HepG2 (cell line): ENCODE results near the gene EHD1. TPM values are rescaled to one million over a fixed set of nuclear protein-coding genes. Genes with fewer than 3 reads are reported as not detected.

Experiments
- ARID5B ChIP-seq: IDR thresholded peaks from 2 replicates; pipeline ENCODE4 v1.4.0; 2020; ENCODE audit warnings: mild to moderate bottlenecking, missing genetic modification reagents
- ASH2L ChIP-seq: fragments of 300-600, 200-600 bp; sonication (generic); IDR thresholded peaks from 2 replicates; pipeline ENCODE4 v1.7.0; 2017; ENCODE audit warnings: low read depth, mild to moderate bottlenecking, moderate library complexity, mixed read lengths, low read length; ENCODE audit not compliant: insufficient read length
- HCFC1 ChIP-seq: fragments of 150-350 bp; IDR thresholded peaks from 2 replicates; pipeline ENCODE4 v1.6.1; 2014; ENCODE audit warnings: low read depth, low read length
- HDAC1 ChIP-seq: sonication (generic); formaldehyde crosslinking; IDR thresholded peaks from 2 replicates; pipeline ENCODE4 v1.5.1; 2020; ENCODE audit warnings: mild to moderate bottlenecking, missing genetic modification reagents
- HNF1A ChIP-seq, 2 experiments: sonication (generic) in 1 of 2; formaldehyde crosslinking in 1 of 2; IDR thresholded peaks; 2 replicates each; pipeline versions ENCODE4 v1.4.0 to v1.6.1; 2016 to 2020; ENCODE audit warnings: borderline replicate concordance in 1 of 2, low read depth in 1 of 2, mild to moderate bottlenecking in 1 of 2, missing genetic modification reagents in 1 of 2
- KLF11 ChIP-seq: IDR thresholded peaks from 2 replicates; pipeline ENCODE4 v1.6.1; 2016; ENCODE audit warnings: missing compliant biosample characterization
- MTA3 ChIP-seq: sonication (generic); formaldehyde crosslinking; IDR thresholded peaks from 2 replicates; pipeline ENCODE4 v1.4.0; 2020; ENCODE audit warnings: missing genetic modification reagents
- MXI1 ChIP-seq: IDR thresholded peaks from 3 replicates; pipeline ENCODE4 v1.6.1; 2012; ENCODE audit warnings: low read depth, low read length, inconsistent platforms, borderline replicate concordance
- NAIF1 ChIP-seq: sonication (generic); formaldehyde crosslinking; IDR thresholded peaks from 2 replicates; pipeline ENCODE4 v1.5.0; 2020; ENCODE audit warnings: mild to moderate bottlenecking, missing genetic modification reagents, borderline replicate concordance
- PITX1 ChIP-seq: sonication (generic); formaldehyde crosslinking; IDR thresholded peaks from 2 replicates; pipeline ENCODE4 v1.5.1; 2020; ENCODE audit warnings: mild to moderate bottlenecking, missing genetic modification reagents
- ZFY ChIP-seq: sonication (generic); formaldehyde crosslinking; IDR thresholded peaks from 2 replicates; pipeline ENCODE4 v1.4.0; 2020; ENCODE audit warnings: missing genetic modification reagents
- ZIK1 ChIP-seq: sonication (generic); formaldehyde crosslinking; IDR thresholded peaks from 2 replicates; pipeline ENCODE4 v1.5.0; 2020; ENCODE audit warnings: mild to moderate bottlenecking, low read depth, missing genetic modification reagents, borderline replicate concordance
- ZNF343 ChIP-seq: sonication (generic); formaldehyde crosslinking; IDR thresholded peaks from 2 replicates; pipeline ENCODE4 v1.4.0; 2020; ENCODE audit warnings: mild to moderate bottlenecking, missing genetic modification reagents
- ZNF430 ChIP-seq: sonication (generic); formaldehyde crosslinking; IDR thresholded peaks from 2 replicates; pipeline ENCODE4 v1.9.0; 2021; ENCODE audit warnings: mild to moderate bottlenecking, missing genetic modification reagents
- ZNF574 ChIP-seq: sonication (generic); formaldehyde crosslinking; IDR thresholded peaks from 2 replicates; pipeline ENCODE4 v1.4.0; 2020; ENCODE audit warnings: missing genetic modification reagents
- polyA plus RNA-seq, 8 experiments: library from polyadenylated mRNA; depleted of rRNA in 3 of 8; stranded (reverse) in 7 of 8; unstranded in 1 of 8; fragments of >200 nt; fragmentation: Illumina TruSeq in 4 of 8; extraction: Trizol in 4 of 8; gene quantifications; 2 replicates each; pipeline versions ENCODE4 v1.2.1 to v1.2.3, GENCODE V29; 2011 to 2016; ENCODE audit warnings: low read depth in 4 of 8, missing spikeins in 1 of 8, mixed read lengths in 1 of 8; ENCODE audit not compliant: insufficient read depth in 1 of 8
- total RNA-seq, 5 experiments: library from RNA; depleted of rRNA; stranded (reverse); fragments of >200 nt; fragmentation: Illumina TruSeq; extraction: Trizol; gene quantifications; 2 replicates each; pipeline ENCODE4 v1.2.3, GENCODE V29; 2016; ENCODE audit warnings: low read depth in 1 of 5
- TF ChIP-seq, protein P1 (sequence below): sonication (generic); formaldehyde crosslinking; IDR thresholded peaks from 2 replicates; pipeline ENCODE4 v1.4.0; 2020; ENCODE audit warnings: missing genetic modification reagents

Gene EHD1
- total and polyA plus RNA-seq, 2 of the 13 experiments (the other 11 are each of a cell fraction or from before 2014, with no cell fraction given): 23.6 to 26.6 TPM

GRCh38 chr11:64872790-64873488 is 5.5 kb downstream of the EHD1 start (continued):
- no peak for TF ChIP-seq ZIK1 (CRISPR knock-in tag)
- 0 out of 2 replicates have a peak, but pooled peaks have one; percentile 35 for TF ChIP-seq ZNF430
- TF ChIP-seq MXI1: peak; percentile 29; the same call in 1 of the 3 replicates
- peak; percentile 34 for TF ChIP-seq ASH2L
- TF ChIP-seq HCFC1: no peak
- no peak; the same call in 1 of the 2 replicates for TF ChIP-seq HDAC1 (CRISPR knock-in tag)
- no peak for TF ChIP-seq ZNF343
- peak; percentile 22; the same call in 1 of the 2 replicates for TF ChIP-seq PITX1 (CRISPR knock-in tag)
- TF ChIP-seq, protein P1, sequence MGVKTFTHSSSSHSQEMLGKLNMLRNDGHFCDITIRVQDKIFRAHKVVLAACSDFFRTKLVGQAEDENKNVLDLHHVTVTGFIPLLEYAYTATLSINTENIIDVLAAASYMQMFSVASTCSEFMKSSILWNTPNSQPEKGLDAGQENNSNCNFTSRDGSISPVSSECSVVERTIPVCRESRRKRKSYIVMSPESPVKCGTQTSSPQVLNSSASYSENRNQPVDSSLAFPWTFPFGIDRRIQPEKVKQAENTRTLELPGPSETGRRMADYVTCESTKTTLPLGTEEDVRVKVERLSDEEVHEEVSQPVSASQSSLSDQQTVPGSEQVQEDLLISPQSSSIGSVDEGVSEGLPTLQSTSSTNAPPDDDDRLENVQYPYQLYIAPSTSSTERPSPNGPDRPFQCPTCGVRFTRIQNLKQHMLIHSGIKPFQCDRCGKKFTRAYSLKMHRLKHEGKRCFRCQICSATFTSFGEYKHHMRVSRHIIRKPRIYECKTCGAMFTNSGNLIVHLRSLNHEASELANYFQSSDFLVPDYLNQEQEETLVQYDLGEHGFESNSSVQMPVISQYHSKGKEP (CRISPR knock-in tag): no peak
- no peak for TF ChIP-seq MTA3
- peak; percentile 84 for TF ChIP-seq HNF1A (IDR thresholded peaks at IDR 0.05; ENCODE audit: low read depth)
- TF ChIP-seq HNF1A (CRISPR knock-in tag; IDR thresholded peaks at IDR 0.05; ENCODE audit: borderline replicate concordance): peak; percentile 72; the same call in 1 of the 2 replicates
- TF ChIP-seq KLF11 (CRISPR knock-in tag): no peak
- TF ChIP-seq ARID5B: no peak
- TF ChIP-seq ZNF574 (CRISPR knock-in tag): 0 out of 2 replicates have a peak, but pooled peaks have one; percentile 19
- peak; percentile 46 for TF ChIP-seq ZFY (CRISPR knock-in tag)
- TF ChIP-seq NAIF1: no peak
